ENCODE measurements around the gene CSTPP1.

DNA sequence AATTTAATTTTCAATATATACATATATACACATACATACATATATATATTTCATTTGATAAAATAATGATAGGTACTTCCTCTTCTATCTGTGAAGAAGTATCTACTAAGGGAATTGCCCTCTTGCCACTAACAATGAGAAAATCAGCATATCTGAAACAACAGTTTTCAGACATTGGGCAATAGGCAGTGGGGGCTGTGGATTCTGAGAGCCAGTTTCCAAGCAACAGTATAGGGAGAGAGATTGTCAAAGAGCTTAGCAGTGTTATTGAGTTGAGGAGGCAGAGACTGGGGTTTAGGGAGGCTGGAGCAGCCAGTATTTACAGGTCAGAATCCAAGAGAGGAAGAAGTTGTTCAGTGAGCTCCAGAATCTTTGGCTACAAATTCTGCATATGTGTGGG lies 120.8 kb downstream of the CSTPP1 start:
- TF ChIP-seq, protein P1, sequence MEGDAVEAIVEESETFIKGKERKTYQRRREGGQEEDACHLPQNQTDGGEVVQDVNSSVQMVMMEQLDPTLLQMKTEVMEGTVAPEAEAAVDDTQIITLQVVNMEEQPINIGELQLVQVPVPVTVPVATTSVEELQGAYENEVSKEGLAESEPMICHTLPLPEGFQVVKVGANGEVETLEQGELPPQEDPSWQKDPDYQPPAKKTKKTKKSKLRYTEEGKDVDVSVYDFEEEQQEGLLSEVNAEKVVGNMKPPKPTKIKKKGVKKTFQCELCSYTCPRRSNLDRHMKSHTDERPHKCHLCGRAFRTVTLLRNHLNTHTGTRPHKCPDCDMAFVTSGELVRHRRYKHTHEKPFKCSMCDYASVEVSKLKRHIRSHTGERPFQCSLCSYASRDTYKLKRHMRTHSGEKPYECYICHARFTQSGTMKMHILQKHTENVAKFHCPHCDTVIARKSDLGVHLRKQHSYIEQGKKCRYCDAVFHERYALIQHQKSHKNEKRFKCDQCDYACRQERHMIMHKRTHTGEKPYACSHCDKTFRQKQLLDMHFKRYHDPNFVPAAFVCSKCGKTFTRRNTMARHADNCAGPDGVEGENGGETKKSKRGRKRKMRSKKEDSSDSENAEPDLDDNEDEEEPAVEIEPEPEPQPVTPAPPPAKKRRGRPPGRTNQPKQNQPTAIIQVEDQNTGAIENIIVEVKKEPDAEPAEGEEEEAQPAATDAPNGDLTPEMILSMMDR (conservative IDR thresholded peaks at IDR 0.05; ENCODE audit: low read depth, low read length): no peak
- TF ChIP-seq BHLHE40 (IDR thresholded peaks at IDR 0.05; ENCODE audit: low read depth, low read length) (no peak), MXI1 (IDR thresholded peaks at IDR 0.05; ENCODE audit: borderline replicate concordance, low read depth, low read length) (no peak), POLR2A (IDR thresholded peaks at IDR 0.05; ENCODE audit: low read depth, low read length) (no peak), RAD21 (IDR thresholded peaks at IDR 0.05; ENCODE audit: low read length) (no peak), MAFK (IDR thresholded peaks at IDR 0.05; ENCODE audit: low read depth, low read length) (no peak), FOS (IDR thresholded peaks at IDR 0.05; ENCODE audit: low read depth, low read length) (no peak), MAZ (IDR thresholded peaks at IDR 0.05; ENCODE audit: borderline replicate concordance, low read depth, low read length) (no peak)
